Small intestine (tissue), 7 donors: ENCODE data around the gene THUMPD1. TPM values are rescaled to one million over a fixed set of nuclear protein-coding genes. Genes with fewer than 3 reads are reported as not detected.

Experiments used
- DNase-seq, 2 donors: peaks; one replicate each; pipeline versions ENCODE4 v3.0.0 to v3.0.0-alpha.2; 2013
- FAIRE-seq: peaks from 2 replicates; lab custom pipeline; 2012; peaks lifted over from hg19 to GRCh38; lab: Jason Lieb, UNC
- H3K27ac ChIP-seq, 3 donors: one replicate each; pipeline ENCODE4 v1.5.1; 2013; ENCODE audit warnings: low read length in 2 of 3, mild to moderate bottlenecking in 2 of 3, control low read depth in 1 of 3, inconsistent platforms in 1 of 3, low read depth in 1 of 3, moderate library complexity in 1 of 3
- H3K27me3 ChIP-seq, 3 donors: one replicate each; pipeline ENCODE4 v1.6.1; 2013; ENCODE audit warnings: low read length in 3 of 3, inconsistent platforms in 1 of 3; ENCODE audit not compliant: control insufficient read depth in 3 of 3, insufficient read depth in 3 of 3
- H3K36me3 ChIP-seq, 3 donors: one replicate each; pipeline ENCODE4 v1.6.1; 2013; ENCODE audit warnings: low read length in 3 of 3, inconsistent platforms in 1 of 3, low read depth in 1 of 3, mild to moderate bottlenecking in 1 of 3, moderate library complexity in 1 of 3; ENCODE audit not compliant: control insufficient read depth in 3 of 3, insufficient read depth in 2 of 3
- H3K4me1 ChIP-seq, 3 donors: one replicate each; pipeline ENCODE4 v1.6.1; 2013; ENCODE audit warnings: low read length in 2 of 3, inconsistent platforms in 1 of 3, low read depth in 1 of 3, mild to moderate bottlenecking in 1 of 3, moderate library complexity in 1 of 3; ENCODE audit not compliant: control insufficient read depth in 3 of 3, insufficient read depth in 2 of 3
- H3K4me3 ChIP-seq, 3 donors: one replicate each; pipeline ENCODE4 v1.5.1; 2013; ENCODE audit warnings: low read length in 3 of 3, control low read depth in 1 of 3, inconsistent platforms in 1 of 3, low read depth in 1 of 3, mild to moderate bottlenecking in 1 of 3, moderate library complexity in 1 of 3
- H3K9me3 ChIP-seq, 2 donors: one replicate each; pipeline ENCODE4 v1.6.1; 2013; ENCODE audit warnings: low read depth in 1 of 2, low read length in 1 of 2; ENCODE audit not compliant: control insufficient read depth in 2 of 2, insufficient read depth in 1 of 2
- WGBS, 3 donors: extraction: QIAGEN DNeasy Blood & Tissue Kit; methylation state at CpG; one replicate each; pipeline ENCODE4 v1.1.7; 2013; 5-methylcytosine and 5-hydroxymethylcytosine counted together
- polyA plus RNA-seq, 4 donors: library from polyadenylated mRNA; stranded (reverse) in 3 of 4; unstranded in 1 of 4; fragments of 200-250 nt in 3 of 4; fragments of 120-200 nt in 1 of 4; gene quantifications; one replicate each; pipeline versions ENCODE4 v1.2.1 to v1.2.3, GENCODE V29; 2013
- donor health status: healthy with polysubstance abuse.
- donor health status: control.
- donor health status: control.
- donor health status: Bipolar disorder and iron deficiency.
- donor health status: healthy.

Gene THUMPD1
- polyA plus RNA-seq, 4 donors: 7.6 to 43.2 (median 14.9) TPM

DNA sequence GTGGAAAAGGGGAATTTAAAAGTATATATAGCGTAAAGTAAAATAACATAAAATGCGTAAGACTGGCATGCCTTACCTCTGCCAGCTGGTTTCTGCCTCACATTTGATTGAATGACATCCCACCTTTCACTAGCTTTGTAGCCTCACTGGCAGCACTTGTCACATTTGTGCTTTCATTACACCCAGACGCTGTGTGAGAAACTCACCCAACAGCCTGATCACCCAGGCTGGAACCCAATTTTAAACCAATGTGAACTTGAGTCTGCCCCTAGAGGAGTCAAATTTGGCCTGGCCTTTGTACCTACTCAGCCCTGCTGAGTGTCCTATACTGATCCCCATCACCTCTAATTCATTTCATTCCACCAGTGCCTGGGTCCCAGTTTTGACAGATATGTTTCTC is 4.8 kb upstream of the THUMPD1 start:
- Histone ChIP-seq H3K9me3 (peaks cover 0 to 18% of the 10 kb centered on the region in 2 donors), H3K4me3 (no peak overlapping the region), H3K27ac (no peak overlapping the region), H3K4me1 (no peaks in the 10 kb centered on the region), H3K27me3 (no peaks in the 10 kb centered on the region), H3K36me3 (no peaks in the 10 kb centered on the region)
- WGBS, 3 donors: 94 to 97% (median 97%) methylated on average over 3 of the region's 3 CpGs
- DNase-seq: no peak
- FAIRE-seq: no peak

DNA sequence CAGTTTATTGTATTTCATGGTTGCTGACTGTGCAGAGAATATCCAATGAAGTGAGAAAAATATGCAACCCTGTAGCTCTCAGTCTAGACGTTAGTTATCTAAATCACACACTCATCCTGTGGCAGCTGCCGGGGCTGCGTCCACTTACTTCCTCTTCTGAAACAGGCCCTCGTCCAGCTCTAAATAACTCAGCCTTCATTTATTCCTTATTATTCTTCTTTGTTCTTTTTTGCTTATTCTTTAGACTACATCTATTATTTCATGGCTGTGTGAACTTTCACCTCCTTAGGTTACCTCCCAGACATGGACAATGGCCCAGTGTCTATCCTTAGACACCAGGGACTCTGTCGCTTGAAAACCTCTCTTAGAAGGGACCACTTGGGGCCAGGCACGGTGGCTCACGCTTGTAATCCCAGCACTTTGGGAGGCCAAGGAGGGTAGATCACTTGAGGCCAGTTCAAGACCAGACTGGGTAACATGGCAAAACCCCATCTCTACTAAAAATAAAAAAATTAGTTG is 3.4 kb upstream of the THUMPD1 start:
- FAIRE-seq (no peak), DNase-seq (no peak)
- Histone ChIP-seq H3K27me3 (no peaks in the 10 kb centered on the region), H3K9me3 (peaks cover 0 to 18% of the 10 kb centered on the region in 2 donors), H3K27ac (no peak overlapping the region), H3K4me3 (no peak overlapping the region), H3K4me1 (peaks cover 0 to 5% (median 3%) of the 10 kb centered on the region in 3 donors), H3K36me3 (peaks cover 0 to 2% (median 0%) of the 10 kb centered on the region in 3 donors)
- 70 to 84% (median 80%) methylated on average over 7 of the region's 7 CpGs for WGBS, 3 donors

DNA sequence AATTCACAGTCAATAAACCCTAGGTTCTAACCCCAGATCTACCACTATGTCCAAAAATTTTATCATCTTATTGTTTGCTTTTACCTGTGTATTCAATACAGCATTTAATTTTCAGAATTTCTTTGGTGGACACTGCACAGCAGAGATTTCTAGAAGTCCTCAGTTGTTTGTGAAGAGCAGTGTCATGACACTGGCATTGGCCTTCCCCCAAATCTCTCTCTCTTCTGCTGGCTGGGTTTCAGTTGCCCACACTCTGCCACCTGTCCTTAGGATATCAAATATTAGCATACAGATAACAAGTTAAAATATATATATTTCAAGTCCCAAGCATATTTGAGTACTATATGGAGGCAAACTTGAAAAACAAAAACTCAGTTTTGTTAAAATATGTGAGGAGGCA is 2.0 kb upstream of the THUMPD1 start:
- DNase-seq: no peak
- Histone ChIP-seq H3K27me3 (no peaks in the 10 kb centered on the region), H3K9me3 (peaks cover 0 to 15% of the 10 kb centered on the region in 2 donors), H3K27ac (no peak overlapping the region), H3K4me3 (no peak overlapping the region), H3K36me3 (peaks cover 0 to 7% (median 3%) of the 10 kb centered on the region in 3 donors), H3K4me1 (peaks cover 0 to 6% (median 5%) of the 10 kb centered on the region in 3 donors)
- FAIRE-seq: no peak

- WGBS, 3 donors: 0 to 1% (median 0%) methylated on average over 30 to 36 of the region's 36 CpGs
- Histone ChIP-seq H3K4me1 (peaks cover 0 to 6% (median 5%) of the 10 kb centered on the region in 3 donors), H3K4me3 (peak overlapping the region; percentile 90 to 93 (median 93)), H3K27me3 (no peaks in the 10 kb centered on the region), H3K9me3 (no peaks in the 10 kb centered on the region), H3K36me3 (peaks cover 9 to 16% (median 12%) of the 10 kb centered on the region in 3 donors), H3K27ac (peak overlapping the region; percentile 86 to 99 (median 98))
- no peak for FAIRE-seq
- peak; percentile 86 to 93 for DNase-seq
These were observed 607 bp downstream of the THUMPD1 start for GRCh38 chr16:20740901-20741521.

DNA sequence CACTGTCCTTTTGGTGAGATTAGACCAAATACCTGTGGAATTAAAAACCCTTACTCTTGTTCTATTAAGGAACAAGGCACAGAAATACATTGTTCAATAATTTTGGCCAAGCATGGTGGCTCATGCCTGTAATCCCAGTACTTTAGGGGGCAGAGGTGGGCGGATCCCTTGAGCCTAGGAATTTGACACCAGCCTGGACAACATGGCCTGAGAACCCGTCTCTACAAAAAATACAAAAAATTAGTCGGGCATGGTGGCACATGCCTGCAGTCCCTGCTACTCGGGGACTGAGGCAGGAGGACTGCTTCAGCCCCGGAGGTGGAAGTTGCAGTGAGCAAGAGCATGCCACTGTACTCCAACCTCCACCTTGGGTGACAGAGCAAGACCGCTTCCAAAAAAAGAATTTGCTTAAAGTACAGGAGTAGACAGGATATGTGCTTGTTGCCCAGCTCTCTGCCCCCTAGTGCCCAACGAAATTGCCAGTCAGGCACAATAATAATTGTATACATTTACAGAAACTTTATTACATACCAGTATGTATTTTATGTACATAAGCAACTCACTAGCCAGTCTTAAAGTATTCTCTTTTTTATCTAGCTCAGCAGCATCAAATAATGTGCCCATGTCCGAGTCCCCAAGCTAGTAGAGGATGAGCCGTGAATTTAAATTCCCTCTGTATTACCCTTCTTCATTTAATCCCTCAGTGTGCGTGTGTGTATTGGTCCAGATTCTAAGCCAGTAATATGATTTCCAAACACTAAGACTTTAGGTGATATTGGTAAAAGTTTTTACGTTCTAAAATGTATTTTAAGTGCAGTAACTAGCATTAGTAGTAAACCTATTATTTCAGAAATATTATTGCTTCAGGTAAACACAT is 1.4 kb downstream of the THUMPD1 start:
- no peak for FAIRE-seq

GRCh38 chr16:20735490-20735889 is 6.1 kb downstream of the THUMPD1 start:
- no peak overlapping the region for H3K27ac ChIP-seq
- 78 to 94% (median 81%) methylated on average over 1 of the region's 1 CpG for whole genome bisulfite sequencing, 3 donors
- FAIRE-seq (no peak), DNase-seq (no peak)
- no peaks in the 10 kb centered on the region for H3K27me3 ChIP-seq
- H3K36me3 ChIP-seq: peaks cover 9 to 25% (median 16%) of the 10 kb centered on the region in 3 donors
- no peak overlapping the region for H3K4me3 ChIP-seq
- peaks cover 0 to 6% (median 5%) of the 10 kb centered on the region in 3 donors for H3K4me1 ChIP-seq
- H3K9me3 ChIP-seq: no peaks in the 10 kb centered on the region

More for the DNA sequence above, 1.4 kb downstream of the THUMPD1 start:
- H3K27me3 ChIP-seq: no peaks in the 10 kb centered on the region
- peak; percentile 12 to 22 for DNase-seq
- no peaks in the 10 kb centered on the region for H3K9me3 ChIP-seq
- H3K27ac ChIP-seq: peak overlapping the region in 2 of 3 donors; percentile 78 to 98
- peak overlapping the region; percentile 90 to 93 (median 93) for H3K4me3 ChIP-seq
- WGBS, 3 donors: 29 to 41% (median 33%) methylated on average over 11 of the region's 11 CpGs
- H3K4me1 ChIP-seq: peaks cover 0 to 6% (median 5%) of the 10 kb centered on the region in 3 donors
- H3K36me3 ChIP-seq: peaks cover 9 to 16% (median 16%) of the 10 kb centered on the region in 3 donors

DNA sequence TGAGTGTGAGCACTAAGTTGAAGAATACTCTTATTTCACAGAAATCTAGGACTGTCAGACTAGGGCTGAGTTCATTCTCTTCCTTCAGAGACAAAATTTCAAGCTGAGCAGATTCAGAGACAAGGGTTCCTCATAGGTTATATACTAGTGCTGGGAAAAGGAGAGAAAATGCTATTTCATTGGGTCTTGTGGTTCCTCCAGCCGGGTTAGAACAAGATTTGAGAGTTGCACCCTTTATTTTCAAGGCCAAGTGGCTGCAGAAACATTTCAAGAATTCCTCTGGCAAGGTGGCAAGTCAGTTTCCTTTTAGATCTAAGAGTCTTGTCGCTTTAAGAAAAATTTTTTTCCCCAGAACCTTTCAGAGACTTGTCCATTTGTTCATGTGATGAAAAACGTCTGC is 6.8 kb downstream of the THUMPD1 start:
- 65 to 72% (median 67%) methylated on average over 3 of the region's 3 CpGs for WGBS, 3 donors
- H3K36me3 ChIP-seq: peaks cover 9 to 25% (median 14%) of the 10 kb centered on the region in 3 donors

GRCh38 chr16:20734056-20734455 is 7.6 kb downstream of the THUMPD1 start:
- Histone ChIP-seq H3K4me1 (no peaks in the 10 kb centered on the region), H3K4me3 (no peak overlapping the region), H3K9me3 (no peaks in the 10 kb centered on the region), H3K27ac (no peak overlapping the region), H3K27me3 (no peaks in the 10 kb centered on the region), H3K36me3 (peaks cover 9 to 25% (median 10%) of the 10 kb centered on the region in 3 donors)
- FAIRE-seq (no peak), DNase-seq (no peak)
- 83 to 87% (median 84%) methylated on average over 3 of the region's 3 CpGs for WGBS, 3 donors

More for the DNA sequence above, 6.8 kb downstream of the THUMPD1 start:
- DNase-seq (no peak), FAIRE-seq (no peak)
- Histone ChIP-seq H3K4me1 (peaks cover 0 to 1% (median 0%) of the 10 kb centered on the region in 3 donors), H3K4me3 (no peak overlapping the region), H3K9me3 (no peaks in the 10 kb centered on the region), H3K27ac (no peak overlapping the region), H3K27me3 (no peaks in the 10 kb centered on the region)
